Heart left ventricle (tissue), 16 donors: ENCODE measurements around the gene APOA5. TPM values are rescaled to one million over a fixed set of nuclear protein-coding genes. Genes with fewer than 3 reads are reported as not detected.

Source experiments
- ATAC-seq, 4 donors: fragments of 200-7000 bp; cut with Tn5 transposase; one replicate each; pipeline ENCODE4 v1.9.1; 2020 to 2022; ENCODE audit warnings: moderate library complexity in 4 of 4, mild to moderate bottlenecking in 3 of 4, moderate number of reproducible peaks in 1 of 4
- DNase-seq, 5 donors: peaks; one replicate each; pipeline ENCODE4 v3.0.0-alpha.2; 2020
- H3K27ac ChIP-seq, 12 donors: fragments of 200-600 bp; sonication (generic) in 4 of 12; one replicate each; pipeline versions ENCODE4 v1.5.0 to v1.8.0; 2016 to 2022; ENCODE audit warnings: mild to moderate bottlenecking in 2 of 12
- H3K27me3 ChIP-seq, 9 donors: fragments of 200-600 bp; sonication (generic) in 2 of 9; one replicate each; pipeline versions ENCODE4 v1.5.1 to v1.8.0; 2016 to 2022; ENCODE audit warnings: mild to moderate bottlenecking in 3 of 9
- H3K36me3 ChIP-seq, 9 donors: fragments of 200-600 bp; sonication (generic) in 2 of 9; one replicate each; pipeline versions ENCODE4 v1.5.0 to v1.8.0; 2018 to 2022; ENCODE audit warnings: mild to moderate bottlenecking in 2 of 9
- H3K4me1 ChIP-seq, 12 donors: fragments of 200-600 bp; sonication (generic) in 4 of 12; one replicate each; pipeline versions ENCODE4 v1.5.0 to v1.8.0; 2016 to 2022; ENCODE audit warnings: mild to moderate bottlenecking in 3 of 12
- H3K4me3 ChIP-seq, 12 donors: fragments of 200-600 bp; sonication (generic) in 4 of 12; one replicate each; pipeline versions ENCODE4 v1.5.0 to v1.8.0; 2017 to 2022; ENCODE audit warnings: mild to moderate bottlenecking in 9 of 12, moderate library complexity in 4 of 12
- H3K9me3 ChIP-seq, 12 donors: fragments of 200-600 bp; sonication (generic) in 4 of 12; one replicate each; pipeline versions ENCODE4 v1.5.0 to v1.8.0; 2016 to 2022; ENCODE audit warnings: mild to moderate bottlenecking in 1 of 12
- CTCF ChIP-seq, 12 donors: fragments of 200-600 bp; sonication (generic) in 4 of 12; IDR thresholded peaks; one replicate each; pipeline versions ENCODE4 v1.5.0 to v1.8.0; 2018 to 2022; ENCODE audit warnings: antibody characterized with exemption in 12 of 12, mild to moderate bottlenecking in 5 of 12
- POLR2A ChIP-seq, 2 donors: fragments of 450-650 bp; IDR thresholded peaks; one replicate each; pipeline ENCODE4 v1.6.1; 2017; ENCODE audit warnings: antibody characterized with exemption in 2 of 2, mild to moderate bottlenecking in 2 of 2, moderate library complexity in 2 of 2
- WGBS, 4 donors: extraction: QIAGEN DNeasy Blood & Tissue Kit in 2 of 4; methylation state at CpG; one replicate each; pipeline versions ENCODE4 v1.1.5 to v1.1.7; 2013 to 2018; 5-methylcytosine and 5-hydroxymethylcytosine counted together
- intact Hi-C, 10 donors: fragments of 100-400 bp; cut with DNase I; formaldehyde crosslinking; loops; one replicate each; pipeline versions ENCODE4 v1.11.1 to v1.14.2; 2022
- polyA plus RNA-seq, 2 donors: library from polyadenylated mRNA; stranded (reverse); fragments of 200-250 nt; gene quantifications; one replicate each; pipeline ENCODE4 v1.2.3, GENCODE V29; 2013
- total RNA-seq, 9 donors: library from RNA; depleted of rRNA in 2 of 9; stranded (reverse); fragments of >200 nt in 2 of 9; fragmentation: NEBNext Ultra II Directional in 3 of 9; extraction: Animal tissue kit (Norgen Biotek cat#: 25700) in 3 of 9; gene quantifications; one replicate each; pipeline versions ENCODE4 v1.1.0 to v1.2.4, GENCODE V29; 2016 to 2023
- donor health status: ischemic (EF 13 %, LVEDD 7.1; RV severe dilation, severe dysfunction).
- donor health status: healthy with polysubstance abuse.
- donor health status: DM: no; HTN: yes; CAD: no.
- donor health status: DM: no; HTN: no; CAD: no.
- donor health status: ischemic (EF 25% LVEDD 6.9; RV normal size, moderate dysfunction).
- donor health status: ischemic (EF 25% LVEDD 5.7; RV mildly dilated, moderate dysfunction).
- donor health status: healthy.
- donor health status: DM: yes; HTN: yes; CAD: no.
- donor health status: ischemic (EF 35%, LVEDD 5.7; RV mildly dilated, moderate dysfunction).
- donor health status: nonischemic (EF 11% LVEDD 7.7; RV severe dilation, severe dysfunction).
- donor health status: DM: yes; HTN: yes; CAD: no.
- donor health status: PGD.
- donor health status: ischemic (EF 29% LVEDD 5.4; RV normal size, mild dysfunction).
- donor health status: nonischemic (EF 23%, LVEDD 6.1; RV moderate dilation, normal function).

APOA5 gene
- total and polyA plus RNA-seq, 11 donors: not detected

- no peak for DNase-seq
- H3K27me3 ChIP-seq: no peaks in the 10 kb centered on the region
- intact Hi-C loops: loop anchor here in 4 of 10 donors (5.0 to 10.0 kb wide), 3 partner anchors 435 to 448 kb away; partner anchors contain the start of genes PCSK7 (in 1 of the 4) and RNF214 (in 1 of the 4)
- no peak for ATAC-seq
- peaks cover 3 to 50% (median 46%) of the 10 kb centered on the region in 9 donors for H3K36me3 ChIP-seq
- H3K27ac ChIP-seq: peak overlapping the region in 4 of 12 donors; percentile 80 to 89 (median 84)
- peaks cover 0 to 31% (median 16%) of the 10 kb centered on the region in 12 donors for H3K4me1 ChIP-seq
- no peaks in the 10 kb centered on the region for H3K9me3 ChIP-seq
- H3K4me3 ChIP-seq: peak overlapping the region; percentile 74 to 99 (median 96)
- 69 to 71% (median 70%) methylated on average over 5 of the region's 5 CpGs for WGBS, 4 donors
- TF ChIP-seq POLR2A (IDR thresholded peaks at IDR 0.05) (no peak), CTCF (IDR thresholded peaks at IDR 0.05) (no peak)
These were observed 4.7 kb downstream of the APOA5 start for GRCh38 chr11:116786966-116787365.

- peaks cover 0 to 27% (median 13%) of the 10 kb centered on the region in 12 donors for H3K4me1 ChIP-seq
- no peak overlapping the region for H3K27ac ChIP-seq
- H3K9me3 ChIP-seq: no peaks in the 10 kb centered on the region
- 82 to 100% (median 93%) methylated on average over 1 to 2 of the region's 2 CpGs for WGBS, 4 donors
- TF ChIP-seq CTCF (IDR thresholded peaks at IDR 0.05) (no peak), POLR2A (IDR thresholded peaks at IDR 0.05) (no peak)
- no peaks in the 10 kb centered on the region for H3K27me3 ChIP-seq
- H3K4me3 ChIP-seq: peak overlapping the region in 3 of 12 donors; percentile 92 to 99 (median 96)
- peaks cover 3 to 56% (median 53%) of the 10 kb centered on the region in 9 donors for H3K36me3 ChIP-seq
- intact Hi-C loops: loop anchor here in 4 of 10 donors (5.0 to 10.0 kb wide), 3 partner anchors 436 to 448 kb away; partner anchors contain the start of genes PCSK7 (in 1 of the 4) and RNF214 (in 1 of the 4)
- DNase-seq (no peak), ATAC-seq (no peak)
These were observed 5.4 kb downstream of the APOA5 start for GRCh38 chr11:116786326-116786725.

- Histone ChIP-seq H3K4me1 (peaks cover 0 to 15% (median 10%) of the 10 kb centered on the region in 12 donors), H3K36me3 (peaks cover 3 to 92% (median 89%) of the 10 kb centered on the region in 9 donors), H3K9me3 (no peaks in the 10 kb centered on the region), H3K27ac (no peak overlapping the region), H3K4me3 (no peak overlapping the region), H3K27me3 (no peaks in the 10 kb centered on the region)
- ATAC-seq (no peak), DNase-seq (no peak)
- WGBS, 4 donors: 93 to 98% (median 96%) methylated on average over 4 of the region's 4 CpGs
- TF ChIP-seq POLR2A (IDR thresholded peaks at IDR 0.05) (no peak), CTCF (IDR thresholded peaks at IDR 0.05) (no peak)
- intact Hi-C loops: loop anchor here in 1 of 10 donors (10.0 kb wide), 1 partner anchor 452 kb away; the partner anchor contains the start of genes PCSK7 and RNF214
These were observed 9.0 kb downstream of the APOA5 start for GRCh38 chr11:116782728-116783127.

- H3K36me3 ChIP-seq: peaks cover 0 to 79% (median 64%) of the 10 kb centered on the region in 9 donors
These were observed 13.1 kb downstream of the APOA5 start for GRCh38 chr11:116778556-116778955.

More at GRCh38 chr11:116778556-116778955, 13.1 kb downstream of the APOA5 start:
- intact Hi-C loops: no loop called here
- Histone ChIP-seq H3K9me3 (no peaks in the 10 kb centered on the region), H3K4me1 (peaks cover 0 to 5% (median 3%) of the 10 kb centered on the region in 12 donors), H3K4me3 (no peak overlapping the region), H3K27me3 (no peaks in the 10 kb centered on the region), H3K27ac (no peak overlapping the region)
- no peak for TF ChIP-seq POLR2A (IDR thresholded peaks at IDR 0.05)
- no peak for TF ChIP-seq CTCF (IDR thresholded peaks at IDR 0.05)
- WGBS, 4 donors: 91 to 100% (median 99%) methylated on average over 4 of the region's 4 CpGs
- DNase-seq (no peak), ATAC-seq (no peak)
